Right cardiac atrium (tissue), 5 donors: ENCODE data around the gene TNPO3. TPM values are rescaled to one million over a fixed set of nuclear protein-coding genes. Genes with fewer than 3 reads are reported as not detected.

Experiments
- ATAC-seq, 2 donors: fragments of 200-7000 bp; cut with Tn5 transposase; one replicate each; pipeline versions ENCODE4 v1.8.0 to v1.9.1; 2020; ENCODE audit warnings: moderate library complexity in 2 of 2, mild to moderate bottlenecking in 1 of 2
- DNase-seq, 3 donors: peaks; one replicate each; pipeline ENCODE4 v3.0.0-alpha.2; 2020
- H3K27ac ChIP-seq: one replicate; pipeline ENCODE4 v1.5.1; 2013; ENCODE audit warnings: mild to moderate bottlenecking, low read length, control low read depth, moderate library complexity
- H3K27me3 ChIP-seq: one replicate; pipeline ENCODE4 v1.6.1; 2013; ENCODE audit not compliant: control insufficient read depth, insufficient read depth
- H3K4me1 ChIP-seq: one replicate; pipeline ENCODE4 v1.6.1; 2013; ENCODE audit warnings: low read length; ENCODE audit not compliant: control insufficient read depth, insufficient read depth
- H3K4me3 ChIP-seq: one replicate; pipeline ENCODE4 v1.5.1; 2013; ENCODE audit warnings: low read length, control low read depth
- H3K9me3 ChIP-seq: one replicate; pipeline ENCODE4 v1.6.1; 2013; ENCODE audit warnings: low read length; ENCODE audit not compliant: control insufficient read depth
- WGBS: extraction: QIAGEN DNeasy Blood & Tissue Kit; methylation state at CpG from one replicate; pipeline ENCODE4 v1.1.7; 2013; 5-methylcytosine and 5-hydroxymethylcytosine counted together
- intact Hi-C, 4 donors: fragments of 100-400 bp; cut with DNase I; formaldehyde crosslinking; loops; one replicate each; pipeline versions ENCODE4 v1.11.0 to v1.14.0; 2022 to 2023
- long read RNA-seq, 4 donors: library from polyadenylated mRNA; unstranded; transcript quantifications; one replicate each; pipeline ENCODE4 v2.0.0, GENCODE V29; 2020 to 2021
- polyA plus RNA-seq: library from polyadenylated mRNA; stranded (reverse); fragments of 200-250 nt; gene quantifications from one replicate; pipeline ENCODE4 v1.2.3, GENCODE V29; 2013
- total RNA-seq, 4 donors: library from RNA; stranded (reverse); fragmentation: NEBNext Ultra II Directional; extraction: Animal tissue kit (Norgen Biotek cat#: 25700); gene quantifications; one replicate each; pipeline ENCODE4 v1.2.1, GENCODE V29; 2021
- donor health status: healthy with polysubstance abuse.
- donor health status: DM: no; HTN: yes; CAD: no.
- donor health status: DM: no; HTN: no; CAD: no.
- donor health status: DM: no; HTN: yes; CAD: no; lungs with severe emphysema.
- donor health status: DM: yes; HTN: yes; CAD: no.

TNPO3 gene
- total RNA-seq (10 to 100 TPM; 23.0 to 29.5 (median 27.2) TPM), polyA plus RNA-seq (12.2 TPM)
- long read RNA-seq, donor 1, full-length matches to known transcripts = 42 of 50 reads
- long read RNA-seq, donor 1, partial matches to known transcripts = 4 of 50 reads
- long read RNA-seq, donor 1, other reads (novel, unspliced or antisense) = 4 of 50 reads
- long read RNA-seq, donor 2, full-length matches to known transcripts = 9 of 13 reads
- long read RNA-seq, donor 2, partial matches to known transcripts = 1 of 13 reads
- long read RNA-seq, donor 2, other reads (novel, unspliced or antisense) = 3 of 13 reads
- long read RNA-seq, donor 3, full-length matches to known transcripts = 70 of 94 reads
- long read RNA-seq, donor 3, partial matches to known transcripts = 9 of 94 reads
- long read RNA-seq, donor 3, other reads (novel, unspliced or antisense) = 15 of 94 reads
- long read RNA-seq, donor 4, full-length matches to known transcripts = 7 of 9 reads
- long read RNA-seq, donor 4, partial matches to known transcripts = 1 of 9 reads
- long read RNA-seq, donor 4, other reads (novel, unspliced or antisense) = 1 of 9 reads

DNA sequence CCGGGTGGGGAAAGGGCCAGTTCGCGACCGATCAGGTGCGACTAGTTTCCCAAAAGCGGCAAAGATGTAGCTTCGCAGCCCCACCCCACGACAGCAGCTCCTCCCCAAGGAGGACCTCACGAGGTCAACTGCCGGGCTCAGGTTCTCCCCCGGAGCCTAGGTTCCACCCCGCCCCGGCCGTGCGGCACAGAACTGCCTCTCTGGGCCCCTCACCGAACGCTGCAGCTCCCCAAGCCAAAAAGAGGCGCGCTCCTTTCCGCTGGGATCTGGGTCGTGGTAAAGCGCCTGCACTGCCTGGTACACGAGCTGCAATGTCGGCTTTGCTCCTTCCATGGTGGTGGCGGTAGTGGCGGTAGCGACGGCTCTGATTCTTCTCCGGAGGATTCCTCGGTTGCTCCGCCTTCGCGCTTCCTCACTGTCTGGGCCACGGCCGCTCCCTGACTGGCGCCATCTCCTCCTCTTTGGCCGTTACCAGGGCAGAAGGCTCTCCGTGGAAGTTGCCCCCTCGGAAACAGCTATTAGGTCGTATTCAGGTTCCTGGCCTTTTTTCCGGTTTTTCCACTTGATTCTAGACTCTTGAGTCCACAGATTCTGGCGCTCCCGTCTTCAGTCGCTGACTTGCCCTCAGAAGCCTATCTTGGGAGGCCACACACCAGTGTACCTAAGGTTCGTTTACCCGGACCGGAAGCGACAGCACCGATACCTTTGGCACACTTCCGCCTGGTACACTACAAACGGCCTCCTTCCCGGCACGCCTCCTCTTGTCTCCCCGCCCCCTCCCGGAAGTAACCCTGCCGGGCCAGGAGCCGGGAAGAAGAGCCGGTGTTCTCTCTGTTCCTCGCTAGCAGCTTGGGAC is at the start of gene TNPO3:
Gene TNPO3, minus strand, starts transcription at position 674 of the 856 bp plus-strand sequence. Its CDS starts 341 bp downstream, at position 333.
- Histone ChIP-seq H3K27ac (peak within 1 kb of the TSS; percentile 100), H3K4me3 (peak within 1 kb of the TSS; percentile 65), H3K4me1 (no peaks in the 10 kb centered on the region), H3K9me3 (no peaks in the 10 kb centered on the region), H3K27me3 (no peaks in the 10 kb centered on the region)
- DNase-seq (peak; percentile 94 to 97 (median 97)), ATAC-seq (peak; percentile 98)
- intact Hi-C loops = no loop called here
- under 1% methylated on average over 59 of the region's 59 CpGs for WGBS

DNA sequence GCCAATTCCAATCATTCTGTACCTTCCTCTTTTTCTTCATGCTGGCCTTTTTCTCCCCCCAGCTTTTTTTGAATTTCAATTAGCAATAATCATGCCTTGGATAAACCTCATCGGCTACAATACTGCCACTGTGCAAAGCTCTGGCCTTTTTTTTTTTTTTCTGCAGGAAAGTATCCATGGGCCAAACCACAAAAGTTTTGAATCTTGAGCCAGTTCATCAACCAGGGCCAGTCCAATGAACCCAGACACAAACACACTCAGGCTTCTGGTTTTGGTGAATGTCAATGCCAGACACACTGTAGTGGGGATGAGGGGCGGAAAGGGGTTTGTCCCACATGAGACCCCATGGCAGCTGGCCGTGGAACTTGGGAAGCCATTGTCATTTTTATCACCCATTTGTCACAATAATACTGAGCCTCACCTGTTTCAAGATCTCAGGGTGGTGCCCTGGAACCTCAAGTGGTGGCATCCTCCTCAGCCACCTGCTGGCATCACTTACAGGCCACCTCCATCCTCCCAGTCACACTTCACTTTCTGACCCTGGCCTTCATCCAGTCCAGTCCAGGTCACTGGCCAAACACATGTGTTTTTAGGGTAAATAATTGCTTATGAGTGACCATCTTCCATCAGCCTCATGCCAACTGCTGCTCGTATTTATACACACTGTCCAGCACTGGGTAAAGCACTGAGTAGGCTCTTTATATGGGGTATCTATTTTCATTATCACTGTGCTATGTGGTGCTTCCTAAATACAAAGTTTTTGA is 48.8 kb upstream of the TNPO3 start:
- no peaks in the 10 kb centered on the region for H3K9me3 ChIP-seq
- no peak overlapping the region for H3K27ac ChIP-seq
- intact Hi-C loops = no loop called here
- ATAC-seq = no peak
- 93% methylated on average over 4 of the region's 4 CpGs for WGBS
- H3K4me3 ChIP-seq = no peak overlapping the region
- H3K27me3 ChIP-seq = no peaks in the 10 kb centered on the region
- no peaks in the 10 kb centered on the region for H3K4me1 ChIP-seq
- DNase-seq = no peak

- no peaks in the 10 kb centered on the region for H3K9me3 ChIP-seq
- H3K27ac ChIP-seq = no peak overlapping the region
- no peak overlapping the region for H3K4me3 ChIP-seq
- 71% methylated on average over 6 of the region's 6 CpGs for WGBS
- no peak for DNase-seq
- H3K4me1 ChIP-seq = no peaks in the 10 kb centered on the region
- no peaks in the 10 kb centered on the region for H3K27me3 ChIP-seq
- no peak for ATAC-seq
- intact Hi-C loops = no loop called here
Measured at GRCh38 chr7:129101746-129102145, 46.8 kb upstream of the TNPO3 start.

DNA sequence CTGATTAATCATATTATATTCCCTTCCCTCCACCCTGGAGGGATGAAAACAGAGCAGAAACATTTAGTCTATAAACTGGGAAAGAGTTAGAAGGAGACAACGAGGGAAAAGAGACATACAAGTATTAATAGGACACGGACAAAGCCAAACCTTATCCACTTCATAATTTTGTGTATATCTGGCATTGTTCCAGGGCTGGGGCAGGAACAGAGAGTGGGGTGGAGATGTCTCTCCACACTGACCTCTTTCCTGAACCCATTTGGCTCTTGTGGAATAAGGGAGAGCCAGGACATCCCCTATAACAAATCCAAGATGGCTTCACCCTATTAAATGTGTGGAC is 45.9 kb upstream of the TNPO3 start:
- no peaks in the 10 kb centered on the region for H3K9me3 ChIP-seq

DNA sequence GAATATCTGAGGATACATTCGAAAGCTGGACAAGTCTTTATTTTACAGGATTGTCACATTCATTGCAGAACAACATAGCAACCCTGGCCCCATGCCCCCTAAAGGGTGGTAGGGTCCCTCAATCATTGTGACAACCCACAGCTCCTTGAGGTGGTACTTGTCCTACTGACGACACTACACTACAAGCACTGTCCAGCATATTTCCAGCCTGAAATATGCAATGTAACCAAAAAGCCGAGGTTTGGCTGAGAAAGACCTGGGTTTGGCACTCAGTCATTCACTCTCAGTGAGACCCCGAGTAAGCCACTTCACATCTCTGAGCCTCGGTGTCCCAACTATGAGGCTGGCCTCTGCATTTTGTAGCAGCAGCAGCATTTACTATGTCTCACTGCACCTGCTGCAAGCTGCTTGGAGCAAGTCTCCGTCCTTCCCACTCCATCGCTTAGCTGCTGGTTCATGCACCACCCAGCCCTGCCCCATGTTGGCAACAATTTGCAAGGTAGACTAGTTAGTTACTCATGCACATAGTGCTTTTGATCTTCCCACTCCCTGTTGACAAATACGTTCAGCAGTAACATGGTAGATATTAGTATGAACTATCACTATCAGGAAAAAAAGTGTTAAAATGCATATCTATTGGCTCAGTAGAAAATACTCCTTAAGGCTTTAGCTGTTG is 43.6 kb upstream of the TNPO3 start:
- Histone ChIP-seq H3K4me3 (no peak overlapping the region), H3K9me3 (no peaks in the 10 kb centered on the region), H3K27me3 (no peaks in the 10 kb centered on the region), H3K4me1 (no peaks in the 10 kb centered on the region), H3K27ac (no peak overlapping the region)
- 64% methylated on average over 8 of the region's 8 CpGs for WGBS
- ATAC-seq (no peak), DNase-seq (no peak)
- intact Hi-C loops = loop anchor here in 1 of 4 donors (10.0 kb wide), 1 partner anchor 204 kb away; no protein-coding TSS in a partner anchor

More for the DNA sequence above, 45.9 kb upstream of the TNPO3 start:
- Histone ChIP-seq H3K4me3 (no peak overlapping the region), H3K4me1 (no peaks in the 10 kb centered on the region), H3K27ac (no peak overlapping the region), H3K27me3 (no peaks in the 10 kb centered on the region)
- intact Hi-C loops = no loop called here
- no peak for ATAC-seq
- no peak for DNase-seq
- 62% methylated on average over 2 of the region's 2 CpGs for WGBS

DNA sequence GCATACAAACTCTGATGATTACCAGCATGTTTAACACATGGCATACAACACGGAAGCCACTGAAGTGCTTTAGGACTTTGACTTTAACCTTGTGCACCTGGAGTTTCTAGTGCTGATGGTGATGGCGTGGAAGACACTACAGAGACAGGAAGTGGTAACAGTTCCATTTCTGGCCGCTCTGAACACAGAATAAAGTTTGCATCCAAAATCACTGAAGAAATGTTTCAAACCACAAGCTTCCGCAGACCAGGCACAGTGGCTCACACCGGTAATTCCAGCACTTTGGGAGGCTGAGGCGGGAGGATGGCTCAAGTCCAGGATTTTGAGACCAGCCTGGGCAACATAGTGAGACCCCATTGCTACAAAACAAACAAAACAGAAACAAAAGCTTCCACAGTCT is 40.3 kb upstream of the TNPO3 start:
- H3K4me3 ChIP-seq = no peak overlapping the region
- DNase-seq (no peak), ATAC-seq (no peak)
- no peaks in the 10 kb centered on the region for H3K4me1 ChIP-seq
- H3K27me3 ChIP-seq = no peaks in the 10 kb centered on the region
- WGBS = 57% methylated on average over 6 of the region's 6 CpGs
- intact Hi-C loops = loop anchor here in 1 of 4 donors (10.0 kb wide), 1 partner anchor 200 kb away; no protein-coding TSS in a partner anchor
- H3K9me3 ChIP-seq = no peaks in the 10 kb centered on the region
- no peak overlapping the region for H3K27ac ChIP-seq

DNA sequence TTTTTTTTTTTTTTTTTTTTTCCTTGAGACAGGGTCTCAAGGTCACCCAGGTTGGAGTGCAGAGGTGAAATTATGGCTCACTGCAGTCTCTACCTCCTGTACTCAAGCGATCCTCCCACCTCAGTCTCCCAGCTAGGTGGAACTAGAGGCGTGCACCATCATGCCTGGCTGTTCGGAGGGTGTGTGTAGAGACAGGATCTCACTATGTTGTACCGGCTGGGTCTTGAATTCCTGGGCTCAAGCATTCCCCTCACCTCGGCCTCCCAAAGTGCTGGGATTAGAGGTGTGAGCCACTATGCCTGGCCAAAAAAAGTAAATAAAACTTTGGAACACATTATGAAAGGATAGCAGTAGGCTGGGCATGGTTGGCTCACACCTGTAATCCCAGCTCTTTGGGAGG is 39.6 kb upstream of the TNPO3 start:
- H3K27ac ChIP-seq = no peak overlapping the region
- H3K27me3 ChIP-seq = no peaks in the 10 kb centered on the region
- H3K4me3 ChIP-seq = no peak overlapping the region
- WGBS = 83% methylated on average over 5 of the region's 5 CpGs
- no peaks in the 10 kb centered on the region for H3K9me3 ChIP-seq
- no peaks in the 10 kb centered on the region for H3K4me1 ChIP-seq
- DNase-seq (no peak), ATAC-seq (no peak)
- intact Hi-C loops = loop anchor here in 2 of 4 donors (5.0 to 10.0 kb wide), 2 partner anchors 192 to 200 kb away; no protein-coding TSS in a partner anchor

DNA sequence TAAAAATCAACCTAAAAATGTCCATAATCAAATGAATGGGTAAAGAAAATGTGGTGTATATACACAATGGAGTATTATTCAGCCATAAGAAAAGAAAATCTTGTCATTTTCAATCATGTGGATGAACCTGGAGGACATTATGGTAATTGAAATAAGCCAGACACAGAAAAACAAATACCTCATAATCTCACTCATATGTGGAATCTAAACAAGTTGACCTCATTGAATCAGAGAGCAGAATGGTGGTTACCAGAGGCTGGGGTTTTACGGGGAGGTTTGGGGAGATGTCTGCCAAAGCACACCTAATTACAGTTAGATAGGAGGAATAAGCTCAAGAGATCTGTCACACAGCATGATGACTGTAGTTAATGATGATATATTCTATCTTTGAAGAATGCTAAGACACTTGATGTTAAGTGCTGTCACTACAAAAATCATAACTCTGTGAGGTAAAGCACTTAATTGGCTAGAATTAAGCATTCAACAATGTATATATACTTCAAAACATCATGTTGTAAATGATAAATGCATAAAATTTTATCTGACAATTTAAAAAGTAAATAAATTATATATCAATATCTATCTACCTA is 39.1 kb upstream of the TNPO3 start:
- Histone ChIP-seq H3K4me1 (no peaks in the 10 kb centered on the region), H3K9me3 (no peaks in the 10 kb centered on the region), H3K4me3 (no peak overlapping the region), H3K27me3 (no peaks in the 10 kb centered on the region), H3K27ac (no peak overlapping the region)
- ATAC-seq = no peak
- intact Hi-C loops = loop anchor here in 2 of 4 donors (5.0 to 10.0 kb wide), 2 partner anchors 192 to 199 kb away; no protein-coding TSS in a partner anchor
- 55% methylated on average over 1 of the region's 1 CpG for WGBS
- DNase-seq = no peak

GRCh38 chr7:129091484-129092002 is 36.6 kb upstream of the TNPO3 start:
- Histone ChIP-seq H3K4me1 (no peaks in the 10 kb centered on the region), H3K4me3 (no peak overlapping the region), H3K27me3 (no peaks in the 10 kb centered on the region), H3K27ac (no peak overlapping the region), H3K9me3 (no peaks in the 10 kb centered on the region)
- WGBS = 9% methylated on average over 11 of the region's 11 CpGs
- ATAC-seq = peak; percentile 84 to 87
- intact Hi-C loops = loop anchor here in 2 of 4 donors (5.0 to 10.0 kb wide), 2 partner anchors 189 to 197 kb away; no protein-coding TSS in a partner anchor
- peak; percentile 70 to 91 (median 88) for DNase-seq
